ENCODE data around the gene BIRC7. TPM values are rescaled to one million over a fixed set of nuclear protein-coding genes. Genes with fewer than 3 reads are reported as not detected.

The BIRC7 gene
- total RNA-seq, 4 donors from 2014 or later = 0.49 to 3.0 (median 1.7) TPM

DNA sequence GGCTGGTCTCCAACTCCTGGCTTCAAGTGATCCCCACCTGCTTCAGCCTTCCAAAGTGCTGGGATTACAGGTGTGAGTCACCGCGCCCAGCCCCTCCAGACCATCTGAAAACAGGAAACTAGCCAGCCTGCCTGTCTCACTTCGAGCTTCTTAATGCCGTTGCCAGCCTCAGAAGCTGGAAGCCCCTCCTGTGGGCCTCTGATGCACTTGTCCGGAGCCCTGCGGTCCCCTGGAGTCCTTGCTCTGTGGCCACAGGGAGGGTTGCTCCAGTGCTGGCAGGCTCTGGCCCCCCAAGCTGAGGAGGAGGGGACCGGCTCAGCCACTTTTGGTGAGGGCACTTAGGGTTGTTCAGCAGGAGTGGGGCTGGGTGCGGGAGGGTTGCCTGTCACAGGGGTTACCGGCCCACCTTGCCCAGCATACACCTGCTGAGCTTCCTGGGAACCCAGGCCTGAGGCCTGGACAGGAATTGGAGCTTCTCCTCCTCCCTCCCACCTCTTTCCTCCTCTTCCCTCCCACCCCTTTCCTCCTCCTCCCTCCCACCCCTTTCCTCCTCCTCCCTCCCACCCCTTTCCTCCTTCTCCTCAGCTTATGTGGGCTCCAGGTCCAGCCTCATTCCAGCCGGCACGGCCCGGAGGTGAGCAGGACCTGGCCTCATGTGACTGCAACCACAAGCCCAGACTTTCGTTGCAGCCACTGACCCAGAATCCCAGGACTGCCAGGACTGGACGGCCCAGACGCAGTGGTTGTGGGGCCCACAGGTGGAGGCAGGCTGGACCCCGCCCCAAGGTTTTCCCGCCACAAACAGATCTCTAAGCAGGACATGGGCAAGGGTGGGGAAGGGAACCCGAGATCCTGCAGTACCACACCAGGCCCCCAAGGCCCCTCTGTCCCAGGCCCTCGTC is 9.4 kb upstream of the BIRC7 start:
- WGBS = 87% methylated on average over 14 of the region's 19 CpGs
- no peaks in the 10 kb centered on the region for H3K4me1 ChIP-seq
- H3K36me3 ChIP-seq = no peaks in the 10 kb centered on the region
- no peak overlapping the region for H3K27ac ChIP-seq
- no peak overlapping the region for H3K4me3 ChIP-seq
- peaks cover 12% of the 10 kb centered on the region for H3K27me3 ChIP-seq
- H3K9me3 ChIP-seq = no peaks in the 10 kb centered on the region
- DNase-seq (ENCODE audit: low spot score in 2 of 2) = no peak
- TF ChIP-seq, protein P1, sequence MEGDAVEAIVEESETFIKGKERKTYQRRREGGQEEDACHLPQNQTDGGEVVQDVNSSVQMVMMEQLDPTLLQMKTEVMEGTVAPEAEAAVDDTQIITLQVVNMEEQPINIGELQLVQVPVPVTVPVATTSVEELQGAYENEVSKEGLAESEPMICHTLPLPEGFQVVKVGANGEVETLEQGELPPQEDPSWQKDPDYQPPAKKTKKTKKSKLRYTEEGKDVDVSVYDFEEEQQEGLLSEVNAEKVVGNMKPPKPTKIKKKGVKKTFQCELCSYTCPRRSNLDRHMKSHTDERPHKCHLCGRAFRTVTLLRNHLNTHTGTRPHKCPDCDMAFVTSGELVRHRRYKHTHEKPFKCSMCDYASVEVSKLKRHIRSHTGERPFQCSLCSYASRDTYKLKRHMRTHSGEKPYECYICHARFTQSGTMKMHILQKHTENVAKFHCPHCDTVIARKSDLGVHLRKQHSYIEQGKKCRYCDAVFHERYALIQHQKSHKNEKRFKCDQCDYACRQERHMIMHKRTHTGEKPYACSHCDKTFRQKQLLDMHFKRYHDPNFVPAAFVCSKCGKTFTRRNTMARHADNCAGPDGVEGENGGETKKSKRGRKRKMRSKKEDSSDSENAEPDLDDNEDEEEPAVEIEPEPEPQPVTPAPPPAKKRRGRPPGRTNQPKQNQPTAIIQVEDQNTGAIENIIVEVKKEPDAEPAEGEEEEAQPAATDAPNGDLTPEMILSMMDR (IDR thresholded peaks at IDR 0.05) = no peak
- TF ChIP-seq POLR2A (IDR thresholded peaks at IDR 0.05) = no peak
- TF ChIP-seq EP300 (IDR thresholded peaks at IDR 0.05) = no peak
- TF ChIP-seq POLR2AphosphoS5 (IDR thresholded peaks at IDR 0.05) = no peak

GRCh38 chr20:63227260-63227659 is 8.4 kb upstream of the BIRC7 start:
- Histone ChIP-seq H3K27me3 (peaks cover 12% of the 10 kb centered on the region), H3K4me1 (no peaks in the 10 kb centered on the region), H3K36me3 (no peaks in the 10 kb centered on the region), H3K4me3 (no peak overlapping the region), H3K27ac (no peak overlapping the region), H3K9me3 (no peaks in the 10 kb centered on the region)
- no peak for DNase-seq (ENCODE audit: low spot score in 2 of 2)
- WGBS = 90% methylated on average over 4 of the region's 5 CpGs
- TF ChIP-seq, protein P1 (IDR thresholded peaks at IDR 0.05) = no peak
- TF ChIP-seq EP300 (IDR thresholded peaks at IDR 0.05) (no peak), POLR2AphosphoS5 (IDR thresholded peaks at IDR 0.05) (no peak), POLR2A (IDR thresholded peaks at IDR 0.05) (no peak)

DNA sequence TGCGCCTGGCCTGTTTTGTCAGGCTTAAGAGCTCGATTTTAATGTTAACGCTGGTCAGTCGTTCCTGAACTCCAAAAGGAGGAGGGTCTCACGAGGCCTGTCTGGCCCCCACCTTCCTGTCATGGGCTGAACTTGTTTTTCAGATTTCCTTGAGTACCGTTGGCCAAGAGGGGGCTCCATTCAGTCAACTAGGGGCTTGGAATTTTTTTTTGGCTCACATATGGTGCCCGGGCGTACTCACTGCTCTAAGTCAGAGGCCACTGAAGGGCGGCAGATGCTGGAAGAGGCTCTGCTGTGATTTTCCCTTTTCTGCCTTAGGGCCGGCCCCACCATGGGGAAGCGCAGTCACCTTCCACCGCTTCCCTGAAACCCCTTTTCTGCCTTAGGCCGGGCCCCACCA is 6.9 kb upstream of the BIRC7 start:
- H3K27me3 ChIP-seq = peaks cover 23% of the 10 kb centered on the region
- no peak overlapping the region for H3K27ac ChIP-seq
- no peaks in the 10 kb centered on the region for H3K9me3 ChIP-seq
- H3K36me3 ChIP-seq = no peaks in the 10 kb centered on the region
- no peak overlapping the region for H3K4me3 ChIP-seq
- WGBS = 57% methylated on average over 12 of the region's 13 CpGs
- no peak for DNase-seq (ENCODE audit: low spot score in 2 of 2)
- H3K4me1 ChIP-seq = no peaks in the 10 kb centered on the region
- TF ChIP-seq, protein P1 (IDR thresholded peaks at IDR 0.05) = no peak
- TF ChIP-seq POLR2A (IDR thresholded peaks at IDR 0.05) (no peak), EP300 (IDR thresholded peaks at IDR 0.05) (no peak), POLR2AphosphoS5 (IDR thresholded peaks at IDR 0.05) (no peak)

DNA sequence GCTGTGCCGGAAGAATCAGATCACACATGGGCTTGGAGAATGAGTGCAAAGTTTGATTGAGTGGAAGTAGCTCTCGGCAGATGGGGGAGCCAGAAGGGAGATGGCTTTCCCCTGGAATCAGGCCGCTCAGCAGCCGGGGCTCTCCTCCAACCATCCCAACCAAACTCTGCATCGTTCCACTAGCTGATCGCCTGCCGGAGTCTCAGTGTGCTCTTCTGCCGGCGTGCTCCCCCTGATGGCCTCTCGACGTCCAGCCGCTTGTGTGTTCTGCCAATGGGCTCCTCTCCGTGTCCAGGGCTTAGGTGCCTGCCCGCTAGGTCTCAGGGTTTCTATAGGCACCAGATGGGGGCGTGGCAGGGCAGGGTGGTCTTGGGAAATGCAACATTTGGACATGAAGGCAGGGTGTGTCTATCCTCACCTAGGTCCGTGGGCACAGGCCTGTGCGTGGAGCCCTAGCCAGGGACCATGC is 4.9 kb upstream of the BIRC7 start:
- WGBS = 70% methylated on average over 3 of the region's 17 CpGs
- no peak overlapping the region for H3K27ac ChIP-seq
- no peaks in the 10 kb centered on the region for H3K9me3 ChIP-seq
- no peaks in the 10 kb centered on the region for H3K36me3 ChIP-seq
- TF ChIP-seq EP300 (IDR thresholded peaks at IDR 0.05) = no peak
- TF ChIP-seq, protein P1 (IDR thresholded peaks at IDR 0.05) = peak in 1 of 2 donors; percentile 31
- no peak for TF ChIP-seq POLR2AphosphoS5 (IDR thresholded peaks at IDR 0.05)
- no peak for TF ChIP-seq POLR2A (IDR thresholded peaks at IDR 0.05)
- no peak for DNase-seq (ENCODE audit: low spot score in 2 of 2)
- H3K27me3 ChIP-seq = peaks cover 34% of the 10 kb centered on the region
- H3K4me1 ChIP-seq = no peaks in the 10 kb centered on the region
- no peak overlapping the region for H3K4me3 ChIP-seq

- no peaks in the 10 kb centered on the region for H3K4me1 ChIP-seq
- no peak for DNase-seq (ENCODE audit: low spot score in 2 of 2)
- whole genome bisulfite sequencing = 64% methylated on average over 12 of the region's 18 CpGs
- no peak overlapping the region for H3K27ac ChIP-seq
- H3K9me3 ChIP-seq = no peaks in the 10 kb centered on the region
- H3K27me3 ChIP-seq = peaks cover 38% of the 10 kb centered on the region
- H3K36me3 ChIP-seq = no peaks in the 10 kb centered on the region
- no peak for TF ChIP-seq EP300 (IDR thresholded peaks at IDR 0.05)
- TF ChIP-seq POLR2AphosphoS5 (IDR thresholded peaks at IDR 0.05) = no peak
- TF ChIP-seq, protein P1 (IDR thresholded peaks at IDR 0.05) = no peak
- TF ChIP-seq POLR2A (IDR thresholded peaks at IDR 0.05) = no peak
- H3K4me3 ChIP-seq = no peak overlapping the region
Observed at GRCh38 chr20:63232235-63233060, 3.3 kb upstream of the BIRC7 start.
